ENCODE data around the gene FRMD7.

DNA sequence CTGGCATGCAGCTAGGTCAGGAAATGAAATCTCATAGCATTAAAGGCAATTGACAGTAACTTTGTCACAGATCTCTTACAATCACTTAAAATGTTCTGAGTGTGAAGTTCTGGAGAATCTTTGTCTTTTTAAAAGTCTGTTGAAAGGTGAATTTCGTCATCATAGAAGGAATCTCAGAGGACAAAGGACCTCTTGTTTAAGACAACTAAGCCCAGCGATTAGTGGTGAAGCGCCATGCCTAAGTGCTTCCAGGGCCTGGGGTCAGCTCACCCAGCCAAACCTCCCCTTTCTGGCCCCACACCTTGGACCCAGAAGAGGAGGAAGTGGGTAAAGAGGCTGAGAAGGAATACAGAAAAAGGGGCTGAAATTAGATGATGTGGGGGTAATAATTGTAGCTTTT lies 8.5 kb downstream of the FRMD7 start:
- no peak for TF ChIP-seq PATZ1 (CRISPR knock-in tag; IDR thresholded peaks at IDR 0.05; ENCODE audit: borderline replicate concordance)
- TF ChIP-seq ZNF8 (CRISPR knock-in tag; IDR thresholded peaks at IDR 0.05): no peak
- TF ChIP-seq ZFP30 (CRISPR knock-in tag; IDR thresholded peaks at IDR 0.05): no peak
- TF ChIP-seq OSR1 (CRISPR knock-in tag; IDR thresholded peaks at IDR 0.05): no peak
- no peak for TF ChIP-seq ARNTL (CRISPR knock-in tag; IDR thresholded peaks at IDR 0.05; ENCODE audit: borderline replicate concordance, low read depth)
- no peak for TF ChIP-seq ZNF565 (CRISPR knock-in tag; conservative IDR thresholded peaks at IDR 0.05; ENCODE audit: low read depth)
- TF ChIP-seq ZFP3 (CRISPR knock-in tag; IDR thresholded peaks at IDR 0.05): no peak
